Measurements from ENCODE around the gene MANBA.
"Not testable (repeated sequence)": the region's sequence is repeated elsewhere in the genome, so short reads cannot be mapped to it uniquely, and the experiment has no call there.

The MANBA gene

DNA sequence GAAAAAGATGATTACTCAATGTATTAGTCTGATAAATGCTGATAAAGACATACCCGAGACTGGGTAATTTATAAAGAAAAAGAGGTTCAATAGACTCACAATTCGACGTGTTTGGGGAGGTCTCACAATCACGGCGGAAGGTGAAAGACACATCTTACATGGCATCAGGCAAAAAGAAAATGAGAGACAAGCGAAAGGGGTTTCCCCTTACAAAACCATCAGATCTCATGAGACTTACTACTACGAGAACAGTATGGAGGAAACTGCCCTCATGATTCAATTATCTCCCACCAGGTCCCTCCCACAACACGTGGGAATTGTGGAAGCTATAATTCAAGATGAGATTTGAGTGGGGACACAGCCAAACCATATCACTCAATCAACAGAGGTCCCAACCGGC is 141.7 kb downstream of the MANBA start:
- DNase-seq: not testable (repeated sequence)

DNA sequence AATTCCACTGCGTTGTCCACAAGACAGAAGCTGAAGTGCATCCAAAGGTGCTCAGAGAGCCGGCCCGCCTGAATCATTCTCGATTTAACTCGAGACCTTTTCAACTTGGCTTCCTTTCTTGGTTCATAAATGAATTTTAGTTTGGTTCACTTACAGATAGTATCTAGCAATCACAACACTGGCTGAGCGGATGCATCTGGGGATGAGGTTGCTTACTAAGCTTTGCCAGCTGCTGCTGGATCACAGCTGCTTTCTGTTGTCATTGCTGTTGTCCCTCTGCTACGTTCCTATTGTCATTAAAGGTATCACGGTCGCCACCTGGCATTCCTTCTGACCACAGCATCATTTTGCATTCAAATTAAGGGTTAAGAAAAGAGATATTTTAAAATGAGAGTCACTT is 144.1 kb downstream of the MANBA start:
- no peak for DNase-seq

DNA sequence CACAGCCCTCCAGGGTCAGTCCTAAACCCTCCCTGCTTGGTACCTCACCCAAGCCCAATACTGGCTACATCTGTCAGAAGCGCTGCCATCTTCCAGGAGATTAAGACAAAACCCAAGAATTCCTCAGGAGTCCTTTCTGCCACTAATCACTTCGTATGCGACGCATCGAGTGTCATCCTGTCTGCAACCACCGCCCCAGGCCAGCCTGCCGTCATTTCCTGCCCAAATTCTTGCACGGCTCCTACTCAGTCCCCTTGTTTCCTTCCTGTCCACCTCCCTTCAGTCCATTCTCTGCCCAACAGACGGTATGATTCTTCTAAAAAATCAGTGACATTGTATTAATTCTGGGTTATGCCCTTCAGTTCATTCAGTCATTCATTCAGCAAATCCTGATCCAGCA is 146.0 kb downstream of the MANBA start:
- no peak for DNase-seq

DNA sequence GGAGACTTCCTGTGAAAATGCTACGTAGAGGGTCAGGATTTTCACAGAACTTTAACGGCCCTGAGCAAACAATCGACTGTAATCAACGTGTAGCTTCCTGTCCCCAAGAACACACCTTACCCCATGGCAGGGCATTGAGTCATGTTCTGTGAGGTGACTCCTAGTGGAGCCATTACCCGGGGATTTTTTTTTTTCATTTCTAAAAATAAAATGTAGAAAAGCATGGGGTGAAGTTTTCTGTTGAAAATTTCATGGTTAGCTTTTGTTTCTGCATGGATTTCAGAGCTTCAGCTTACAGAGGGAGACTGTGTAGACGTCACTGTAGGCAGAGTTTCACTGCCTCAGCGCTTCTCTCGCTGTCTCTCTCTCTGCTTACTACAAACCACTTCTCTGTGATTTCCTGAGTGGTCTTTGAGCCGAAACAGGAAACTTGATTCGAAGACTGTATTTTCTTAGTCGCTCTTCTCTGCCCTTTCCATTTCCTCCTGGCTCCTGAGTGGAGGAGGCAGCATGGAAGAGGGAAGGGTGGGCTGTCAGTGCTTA is 147.9 kb downstream of the MANBA start:
- DNase-seq: no peak

DNA sequence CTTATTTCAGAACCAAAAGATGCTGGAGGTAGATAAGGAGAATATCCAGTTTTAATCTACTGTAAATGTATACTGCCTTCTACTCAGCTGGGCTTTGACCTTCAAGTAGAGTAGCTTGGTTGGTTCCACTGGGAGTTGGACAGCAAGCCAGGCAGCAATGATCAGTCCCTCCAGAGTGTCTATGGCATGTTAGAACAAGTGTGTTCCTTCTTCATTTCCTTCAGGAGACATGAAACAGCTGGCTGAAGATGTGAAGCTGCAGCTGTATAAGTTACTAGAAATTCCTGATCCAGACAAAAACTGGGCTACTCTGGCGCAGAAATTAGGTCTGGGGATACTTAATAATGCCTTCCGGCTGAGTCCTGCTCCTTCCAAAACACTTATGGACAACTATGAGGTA is 148.6 kb downstream of the MANBA start:
- no peak for DNase-seq

DNA sequence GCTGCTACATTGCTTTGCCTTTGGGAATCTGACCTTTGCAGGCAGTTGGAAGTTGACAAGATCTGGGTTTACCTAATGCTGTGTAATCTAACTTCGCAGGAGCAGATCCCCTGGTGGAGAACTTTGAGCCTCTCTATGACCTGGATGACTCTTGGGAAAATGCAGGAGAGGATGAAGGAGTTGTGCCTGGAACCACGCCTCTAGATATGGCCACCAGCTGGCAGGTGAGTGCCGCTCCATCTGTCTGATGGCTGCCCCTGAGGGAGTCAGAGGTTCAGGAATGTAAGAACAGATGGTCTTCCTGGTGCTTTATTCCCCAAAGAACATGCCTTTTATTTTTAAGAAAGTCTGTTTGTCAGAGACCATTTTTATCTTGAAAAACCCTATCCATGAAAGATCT is 150.3 kb downstream of the MANBA start:
- no peak for DNase-seq

DNA sequence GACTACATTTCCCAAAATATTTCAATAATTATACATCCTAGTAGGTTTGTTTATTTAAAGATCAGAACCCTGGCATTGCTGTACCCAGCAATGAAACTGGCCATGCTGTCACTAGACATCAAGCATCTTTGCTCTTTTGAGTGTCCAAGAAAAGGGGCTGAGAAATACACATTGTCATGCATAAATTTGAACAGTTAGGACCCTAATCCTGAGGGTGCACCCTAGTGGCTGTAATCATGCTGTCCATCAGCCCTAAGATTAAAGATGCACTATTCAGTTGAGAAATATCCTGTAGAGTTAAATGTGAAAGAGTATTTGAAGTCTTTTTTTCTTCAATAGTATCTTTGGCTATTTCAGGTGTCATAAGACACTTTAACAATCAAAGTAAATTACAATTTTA is 150.8 kb downstream of the MANBA start:
- no peak for DNase-seq

DNA sequence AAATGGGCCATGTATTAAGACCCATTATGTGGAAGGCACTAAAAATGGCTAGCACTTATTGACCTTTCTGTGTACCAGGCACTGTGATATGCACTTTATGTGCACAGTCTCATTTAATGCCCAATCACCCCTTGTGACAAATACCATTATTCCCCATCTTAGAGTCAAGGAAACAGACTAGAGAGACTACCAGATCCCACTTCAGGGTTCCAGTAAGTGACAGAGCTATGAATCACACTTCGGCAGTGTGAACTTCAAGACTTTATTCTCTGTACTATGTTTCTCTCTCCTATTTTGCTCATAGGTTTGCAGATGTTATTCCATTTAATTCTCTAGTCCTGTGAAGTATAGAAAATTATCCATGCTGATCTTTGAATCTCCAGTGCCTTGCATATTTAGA is 152.6 kb downstream of the MANBA start:
- peak; percentile 26 for DNase-seq

DNA sequence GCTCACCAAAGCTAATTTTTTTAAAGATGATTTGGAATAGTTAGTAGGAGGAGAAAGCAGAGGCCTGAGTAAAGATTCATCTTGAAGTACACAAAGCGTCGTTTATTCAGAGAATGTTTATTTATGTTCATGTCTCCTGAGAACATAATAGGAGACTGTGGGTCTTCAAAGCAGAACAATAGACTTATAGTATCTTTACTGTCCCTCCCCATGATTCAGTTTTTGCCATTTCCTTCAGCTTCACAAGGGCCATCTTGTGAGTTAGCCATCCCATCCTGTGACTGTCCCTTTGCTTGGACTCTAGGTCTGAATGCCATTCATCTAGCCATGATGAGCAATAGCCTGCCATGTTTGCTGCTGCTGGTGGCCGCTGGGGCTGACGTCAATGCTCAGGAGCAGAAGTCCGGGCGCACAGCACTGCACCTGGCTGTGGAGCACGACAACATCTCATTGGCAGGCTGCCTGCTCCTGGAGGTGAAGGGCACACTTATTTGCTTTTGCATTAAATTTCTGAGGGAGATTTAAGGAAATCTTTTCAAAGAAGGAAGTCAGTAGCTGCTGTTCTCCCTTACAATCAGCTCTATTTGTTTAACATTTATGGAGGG is 153.8 kb downstream of the MANBA start:
- DNase-seq: no peak

DNA sequence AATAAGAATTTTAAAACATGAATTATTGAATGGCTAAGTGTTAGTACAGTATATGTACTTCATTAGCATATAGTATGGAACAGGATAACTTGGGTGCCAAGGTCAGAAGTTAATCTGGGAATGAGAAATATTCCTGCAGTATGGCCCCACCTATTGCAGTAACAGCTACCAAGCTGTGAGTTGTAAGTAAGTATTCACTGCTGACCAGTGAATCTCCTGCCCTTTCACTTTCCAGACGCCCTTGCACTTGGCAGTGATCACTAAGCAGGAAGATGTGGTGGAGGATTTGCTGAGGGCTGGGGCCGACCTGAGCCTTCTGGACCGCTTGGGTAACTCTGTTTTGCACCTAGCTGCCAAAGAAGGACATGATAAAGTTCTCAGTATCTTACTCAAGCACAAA is 154.5 kb downstream of the MANBA start:
- DNase-seq: no peak

DNA sequence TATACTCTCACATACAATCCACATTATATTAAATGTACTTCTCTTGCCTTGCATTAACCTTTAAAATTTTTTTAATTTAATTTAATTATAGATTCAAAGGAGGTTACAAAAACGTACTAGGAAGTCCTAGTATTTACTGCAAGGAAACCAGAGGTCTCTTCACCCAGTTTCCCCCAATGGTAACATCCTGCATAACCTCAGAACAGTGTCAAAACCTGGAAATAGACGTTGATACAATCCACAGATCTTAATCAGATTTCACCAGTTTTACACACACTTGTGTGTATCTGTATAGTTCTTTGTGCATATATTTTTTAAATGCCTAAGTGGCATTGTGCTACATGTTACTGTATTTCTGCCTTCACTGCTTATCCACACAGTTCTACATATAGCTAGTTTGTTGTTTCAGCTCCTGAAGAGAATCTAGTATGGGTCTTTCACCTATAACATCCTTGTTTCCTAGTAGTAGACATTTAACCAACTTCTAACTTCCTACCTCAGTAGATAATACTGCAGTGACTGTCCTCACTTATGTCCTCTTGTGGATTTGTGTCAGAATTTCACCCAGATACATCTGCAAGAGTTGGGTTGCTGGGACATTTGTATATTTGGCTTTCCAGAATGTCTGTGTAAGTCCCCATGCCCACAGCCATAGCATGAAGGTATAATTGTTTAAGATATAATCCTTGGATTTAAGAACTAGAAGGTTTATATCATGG is 156.4 kb downstream of the MANBA start:
- no peak for DNase-seq

DNA sequence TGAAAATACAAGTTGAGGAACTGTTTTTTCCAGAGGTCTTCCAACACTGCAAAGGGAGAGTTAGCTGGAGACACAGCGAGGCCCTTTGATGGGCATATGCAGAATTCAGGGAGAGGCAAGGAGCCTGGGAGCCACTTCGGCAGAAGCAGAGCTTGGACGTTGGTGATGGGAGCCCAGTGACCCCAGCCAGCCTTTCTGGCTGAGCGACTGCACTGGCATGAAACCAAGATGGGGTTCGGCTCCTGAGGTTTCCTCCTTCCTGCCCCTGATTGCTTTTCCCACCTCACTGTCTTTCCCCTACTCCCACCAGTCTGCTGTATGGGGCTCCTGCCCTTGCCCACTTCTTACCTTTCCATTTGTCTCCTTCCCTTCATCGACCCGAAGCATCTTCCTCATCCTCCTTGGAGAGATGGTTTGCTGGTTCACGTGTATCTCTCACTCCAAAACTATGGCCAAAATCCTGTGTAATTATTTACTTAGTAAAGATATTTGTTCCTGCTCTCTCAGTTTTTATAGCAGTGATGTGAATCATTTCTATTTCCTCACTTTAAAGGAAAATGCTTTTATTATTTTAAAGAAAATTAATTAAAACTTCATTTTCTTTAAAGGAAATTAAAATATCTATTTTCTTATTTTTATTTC is 159.1 kb downstream of the MANBA start:
- no peak for DNase-seq

DNA sequence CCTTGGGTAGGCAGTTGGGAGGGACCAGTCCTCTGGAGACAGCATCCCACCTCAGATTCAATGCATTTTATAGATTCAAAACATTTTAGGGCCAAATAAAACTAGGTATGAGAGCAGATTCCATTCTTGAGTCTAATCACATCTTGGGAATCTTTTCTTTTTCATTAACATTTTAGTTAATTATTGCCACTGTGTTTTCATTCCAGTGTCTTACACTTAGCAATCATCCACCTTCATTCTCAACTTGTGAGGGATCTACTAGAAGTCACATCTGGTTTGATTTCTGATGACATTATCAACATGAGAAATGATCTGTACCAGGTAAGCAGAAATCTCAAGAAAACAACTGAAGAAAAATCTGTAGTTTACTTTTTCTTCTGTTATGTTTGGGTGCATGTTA is 160.1 kb downstream of the MANBA start:
- no peak for DNase-seq

DNA sequence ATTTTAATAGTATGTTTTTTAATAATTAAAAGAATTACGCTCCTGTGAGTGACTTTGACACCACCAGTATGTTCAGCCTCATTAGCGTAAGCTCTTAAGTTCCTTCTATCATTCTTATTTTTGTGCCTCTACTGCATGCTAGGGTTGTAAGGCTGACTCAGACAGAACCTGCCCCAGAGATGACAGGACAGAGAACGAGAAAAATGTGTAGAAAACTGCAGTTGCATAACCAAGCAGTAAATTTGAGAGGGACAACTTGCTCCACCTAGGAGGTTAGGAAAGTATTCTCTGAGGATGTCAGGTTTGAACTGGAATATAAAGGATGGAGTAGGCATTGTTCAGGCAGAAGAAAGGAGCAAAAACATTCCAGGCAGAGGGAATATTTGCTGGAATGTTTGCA is 160.9 kb downstream of the MANBA start:
- DNase-seq: no peak

DNA sequence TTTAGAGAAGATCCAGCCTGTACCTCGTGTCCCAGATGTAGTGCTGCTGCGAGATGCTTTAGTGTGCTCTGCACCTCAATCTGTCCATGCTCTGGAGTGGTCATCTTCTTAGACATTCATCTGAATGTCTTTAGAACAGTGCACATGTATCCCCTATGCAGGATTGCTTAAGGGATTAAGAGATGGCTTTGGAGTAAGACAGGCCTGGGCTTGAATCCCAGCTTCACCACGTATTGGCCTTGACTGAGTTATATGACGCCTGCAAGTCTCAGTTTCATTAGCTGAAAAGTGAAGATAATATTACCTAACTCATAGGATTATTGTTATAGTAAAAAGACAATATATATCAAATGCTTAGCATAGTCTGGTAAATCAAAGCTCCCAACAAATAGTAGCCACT is 161.3 kb downstream of the MANBA start:
- no peak for DNase-seq

DNA sequence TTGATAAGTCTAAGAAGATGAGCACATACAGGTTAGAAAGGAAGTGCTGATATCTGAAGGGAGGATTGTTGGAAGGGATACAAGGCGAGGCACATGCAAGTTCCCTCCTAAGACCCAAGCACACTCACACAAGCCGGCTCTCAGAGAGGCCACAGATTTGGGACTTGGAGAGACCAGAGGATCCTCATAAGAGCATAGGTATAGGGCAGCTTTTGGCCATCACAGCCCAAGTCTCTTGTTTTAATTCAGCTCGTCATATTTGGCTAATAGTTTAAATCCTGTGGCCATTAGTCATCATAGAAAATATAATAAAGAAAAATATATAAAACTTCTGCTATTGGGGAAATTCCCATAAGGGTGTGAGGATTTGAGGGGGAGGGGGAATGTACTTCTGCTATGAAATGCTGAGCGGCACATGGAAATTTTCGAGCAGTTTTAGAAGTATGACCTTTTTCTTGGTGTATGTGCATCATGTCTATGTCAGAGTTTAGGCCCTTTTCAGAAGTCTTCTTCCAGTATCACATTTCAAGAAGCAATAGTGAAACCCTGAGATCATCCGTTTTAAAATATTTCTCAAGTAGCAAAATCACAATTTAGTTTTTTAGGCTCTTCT is 161.9 kb downstream of the MANBA start:
- peak; percentile 27 for DNase-seq

DNA sequence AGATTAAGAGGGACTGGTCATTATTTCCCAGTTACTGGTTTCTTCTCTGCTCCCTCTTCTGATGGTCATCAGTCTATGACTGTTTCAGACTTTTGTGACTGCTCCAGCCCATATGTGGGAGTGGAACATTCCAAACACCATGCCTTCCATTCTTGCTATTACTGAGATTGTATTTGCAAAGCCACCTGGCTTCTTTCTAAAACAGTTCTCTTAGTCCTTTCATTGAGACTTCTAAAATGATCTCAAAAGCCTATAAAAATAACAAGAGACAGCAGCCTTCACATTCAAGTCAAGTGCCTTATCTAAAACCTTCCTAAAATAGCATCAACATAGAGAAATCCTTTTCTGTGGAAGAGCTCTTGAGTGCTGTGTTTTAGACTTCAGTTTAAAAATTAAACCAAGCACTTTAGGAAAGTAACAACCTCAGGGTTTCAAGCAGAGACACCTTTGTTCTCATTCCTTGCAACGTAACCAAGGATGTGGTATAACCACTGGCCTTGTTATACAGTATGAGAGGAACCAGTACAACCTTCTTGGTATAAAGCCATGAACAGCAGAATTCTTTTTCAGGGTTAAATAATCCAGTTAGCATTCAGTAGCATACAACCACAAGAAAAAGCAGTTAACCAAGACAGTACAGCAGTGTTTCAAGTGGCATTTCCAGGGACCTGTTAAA is 162.5 kb downstream of the MANBA start:
- DNase-seq: peak; percentile 9

DNA sequence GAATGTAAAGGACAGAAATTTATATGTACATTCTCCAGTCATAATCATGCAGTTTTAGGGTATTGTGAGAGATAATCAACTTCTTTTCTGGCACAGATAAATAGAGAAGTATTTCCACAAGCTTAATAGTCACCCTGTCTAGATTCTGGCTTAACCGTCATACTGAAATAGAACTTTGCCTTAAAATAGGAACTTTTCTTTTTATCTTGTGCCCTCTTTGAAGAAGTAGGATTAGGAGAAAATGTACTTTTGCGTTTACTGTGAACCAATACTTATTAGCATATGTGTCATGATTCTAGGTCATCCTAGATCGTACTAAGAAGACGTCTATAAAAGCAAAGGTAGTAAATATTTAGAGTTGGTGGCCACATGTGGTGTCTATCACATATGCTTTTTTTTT is 164.2 kb downstream of the MANBA start:
- DNase-seq: no peak

DNA sequence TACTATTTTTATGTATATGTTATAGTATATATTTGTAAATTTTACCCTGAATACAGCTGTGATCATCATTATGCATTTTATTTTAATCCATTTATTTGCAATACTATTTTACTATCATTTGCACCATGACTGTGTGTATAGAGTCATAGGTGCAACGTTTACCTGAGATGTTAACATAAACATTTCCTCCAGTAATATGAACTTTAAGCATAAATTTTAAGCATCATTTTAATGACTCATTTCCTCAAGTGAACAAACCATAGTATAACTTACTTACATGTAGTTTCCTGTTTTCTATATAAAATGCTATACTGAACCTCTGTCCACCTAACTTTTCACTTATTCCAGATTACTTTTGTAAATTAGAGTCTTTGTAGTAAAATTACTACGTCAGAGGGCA is 166.8 kb downstream of the MANBA start:
- DNase-seq: no peak

DNA sequence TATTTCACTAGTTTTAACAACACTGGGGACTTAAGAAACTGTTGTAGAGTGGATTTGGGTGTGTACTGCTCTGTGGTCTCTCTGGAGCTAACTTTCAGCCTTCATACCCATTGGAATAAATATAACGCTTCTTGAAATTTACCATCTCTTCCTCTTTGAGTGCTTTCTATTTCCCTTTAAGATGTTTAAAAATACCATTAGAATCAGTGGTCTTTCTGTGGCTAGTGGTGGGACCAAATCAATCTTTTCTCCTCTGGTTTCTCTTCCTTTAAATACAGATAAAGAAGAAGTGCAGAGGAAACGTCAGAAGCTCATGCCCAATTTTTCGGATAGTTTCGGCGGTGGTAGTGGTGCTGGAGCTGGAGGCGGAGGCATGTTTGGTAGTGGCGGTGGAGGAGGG is 167.6 kb downstream of the MANBA start:
- DNase-seq: no peak

DNA sequence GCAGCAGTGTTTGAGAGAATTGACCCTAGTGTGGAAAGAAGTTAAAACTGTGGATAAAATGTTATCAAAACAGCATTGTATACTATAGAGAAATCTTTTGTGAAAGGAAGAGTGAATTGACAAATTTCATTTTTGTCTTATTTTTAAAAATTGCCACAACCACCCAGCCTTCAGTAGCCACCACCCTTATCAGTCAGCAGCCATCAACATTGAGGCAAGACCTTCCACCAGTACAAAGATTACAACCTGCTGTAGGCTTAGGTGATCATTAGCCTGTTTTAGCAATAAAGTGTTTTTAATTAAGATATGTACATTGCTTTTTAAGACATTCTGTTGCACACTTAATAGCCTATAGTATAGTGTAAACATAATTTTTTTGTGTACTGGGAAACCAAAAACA is 168.5 kb downstream of the MANBA start:
- DNase-seq: no peak

DNA sequence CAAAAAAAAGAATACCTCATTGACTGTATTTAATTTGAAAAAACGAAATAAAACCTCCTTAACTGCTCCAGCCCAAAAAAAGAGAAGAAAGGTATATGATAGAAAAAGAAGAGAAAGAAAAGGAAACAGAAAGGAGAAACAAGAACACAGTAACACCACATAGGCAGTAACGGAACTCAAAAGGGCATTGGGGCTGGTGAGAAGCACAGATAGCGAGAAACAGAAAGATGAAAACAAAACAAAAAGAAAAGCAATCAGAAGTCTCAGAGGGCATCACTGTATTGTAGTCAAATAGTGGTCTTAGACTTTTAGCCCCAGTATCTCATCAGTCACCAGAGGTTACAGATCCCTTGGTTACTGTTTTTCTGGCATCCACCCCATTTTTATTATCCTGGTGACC is 171.0 kb downstream of the MANBA start:
- DNase-seq: no peak

DNA sequence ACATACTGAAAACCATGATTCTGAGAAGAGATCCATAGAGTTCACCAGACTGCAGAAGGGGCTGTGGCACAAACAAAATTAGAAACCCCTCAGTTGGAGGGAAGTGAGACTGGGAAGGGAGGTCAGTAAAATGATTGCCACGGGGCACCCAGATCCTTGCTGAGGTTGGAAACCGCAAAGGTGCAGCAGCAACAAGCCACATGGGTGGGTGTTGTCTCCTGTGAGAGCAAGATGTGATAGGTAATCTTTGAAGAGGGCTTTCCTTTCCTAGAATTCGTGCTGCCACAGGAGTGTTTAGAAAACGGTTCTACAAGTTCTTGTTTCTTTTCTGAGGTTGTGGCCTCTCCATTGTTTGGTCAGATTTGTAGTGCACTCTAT is 174.1 kb downstream of the MANBA start:
- DNase-seq: no peak
